ENCODE measurements around the gene SMIM14. TPM values are rescaled to one million over a fixed set of nuclear protein-coding genes. Genes with fewer than 3 reads are reported as not detected.

The SMIM14 gene
- total and polyA plus RNA-seq, 4 donors, result 28.5 to 72.1 (median 56.3) TPM

GRCh38 chr4:39637221-39637585, 1.5 kb downstream of the SMIM14 start:
- Histone ChIP-seq H3K27me3 (ENCODE audit: control insufficient read depth in 1 of 2, insufficient read depth in 2 of 2, low read length in 1 of 2) (no peaks in the 10 kb centered on the region), H3K4me3 (ENCODE audit: low read length in 2 of 2) (peak overlapping the region; percentile 82 to 92), H3K9me3 (ENCODE audit: control insufficient read depth, low read length) (no peaks in the 10 kb centered on the region), H3K4me1 (ENCODE audit: control insufficient read depth in 1 of 2, insufficient read depth in 2 of 2, low read length in 2 of 2) (no peaks in the 10 kb centered on the region), H3K36me3 (ENCODE audit: control insufficient read depth in 1 of 2, insufficient read depth in 2 of 2, low read length in 1 of 2) (no peaks in the 10 kb centered on the region), H3K27ac (ENCODE audit: low read depth in 1 of 2, low read length in 2 of 2) (peak overlapping the region in 1 of 2 donors; percentile 66)
- intact Hi-C loops (cut with DNase I), result no loop called here
- ATAC-seq (ENCODE audit: low FRiP score), result no peak
- 0 to 1% methylated on average over 6 of the region's 6 CpGs for WGBS, 2 donors
- DNase-seq, result no peak

DNA sequence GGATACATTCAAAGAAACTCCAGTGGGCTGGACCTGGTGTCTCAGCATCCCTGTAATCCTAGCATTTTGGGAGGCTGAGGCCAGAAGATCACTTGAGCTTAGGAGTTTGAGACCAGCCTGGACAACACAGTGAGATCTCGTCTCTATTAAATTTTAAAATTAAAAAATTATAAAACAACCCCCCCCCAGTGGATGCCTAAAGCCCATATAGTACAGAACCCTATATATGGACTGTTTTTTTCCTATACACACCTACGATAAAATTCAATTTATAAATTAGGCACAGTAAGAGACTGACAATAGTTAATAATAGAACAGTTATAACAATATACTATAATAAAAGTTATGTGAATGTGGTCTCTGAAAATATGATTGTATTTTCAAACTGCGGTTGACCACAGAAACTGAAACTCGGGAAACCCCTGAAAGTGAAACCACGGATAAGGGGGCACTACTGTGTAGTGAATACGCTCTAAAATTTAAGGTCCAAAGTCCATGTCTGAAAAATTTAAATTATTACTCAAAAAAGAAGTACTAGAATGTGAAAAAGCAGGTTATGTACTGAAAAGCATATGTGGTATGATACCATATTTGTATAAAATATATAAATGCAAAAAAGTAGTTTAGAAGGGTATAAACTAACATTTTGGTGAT, 2.0 kb downstream of the SMIM14 start:
- 0 to 5% methylated on average over 6 of the region's 6 CpGs for whole genome bisulfite sequencing, 2 donors
- H3K4me1 ChIP-seq (ENCODE audit: control insufficient read depth in 1 of 2, insufficient read depth in 2 of 2, low read length in 2 of 2), result no peaks in the 10 kb centered on the region
- H3K36me3 ChIP-seq (ENCODE audit: control insufficient read depth in 1 of 2, insufficient read depth in 2 of 2, low read length in 1 of 2), result no peaks in the 10 kb centered on the region
- H3K4me3 ChIP-seq (ENCODE audit: low read length in 2 of 2), result peak overlapping the region; percentile 11 to 46
- no peak overlapping the region for H3K27ac ChIP-seq (ENCODE audit: low read depth in 1 of 2, low read length in 2 of 2)
- DNase-seq (no peak), ATAC-seq (ENCODE audit: low FRiP score) (no peak)
- H3K27me3 ChIP-seq (ENCODE audit: control insufficient read depth in 1 of 2, insufficient read depth in 2 of 2, low read length in 1 of 2), result no peaks in the 10 kb centered on the region
- intact Hi-C loops (cut with DNase I), result no loop called here
- H3K9me3 ChIP-seq (ENCODE audit: control insufficient read depth, low read length), result no peaks in the 10 kb centered on the region

DNA sequence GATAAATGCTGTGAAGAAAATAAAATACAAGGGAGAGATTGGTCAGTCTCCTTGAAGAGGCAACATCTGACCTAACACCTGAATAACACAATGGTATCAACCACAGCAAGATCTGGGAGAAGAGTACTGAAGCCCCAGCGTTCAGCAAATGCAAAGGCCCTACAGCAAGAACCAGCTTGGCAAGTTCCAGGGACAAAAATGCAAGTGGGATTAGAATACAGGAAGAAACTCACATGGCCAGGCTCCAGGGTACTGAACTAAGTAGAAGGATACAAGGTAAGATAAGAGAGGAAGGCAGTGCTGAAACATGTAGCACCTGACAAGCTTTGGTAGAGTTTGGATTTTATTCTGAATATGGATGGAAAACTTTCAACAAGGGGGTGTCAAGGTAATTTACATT, 3.6 kb downstream of the SMIM14 start:
- no peaks in the 10 kb centered on the region for H3K36me3 ChIP-seq (ENCODE audit: control insufficient read depth in 1 of 2, insufficient read depth in 2 of 2, low read length in 1 of 2)
- H3K4me3 ChIP-seq (ENCODE audit: low read length in 2 of 2), result no peak overlapping the region
- H3K27ac ChIP-seq (ENCODE audit: low read depth in 1 of 2, low read length in 2 of 2), result no peak overlapping the region
- DNase-seq, result no peak
- no peaks in the 10 kb centered on the region for H3K9me3 ChIP-seq (ENCODE audit: control insufficient read depth, low read length)
- ATAC-seq (ENCODE audit: low FRiP score), result no peak
- 35 to 45% methylated on average over 1 of the region's 1 CpG for WGBS, 2 donors
- no peaks in the 10 kb centered on the region for H3K4me1 ChIP-seq (ENCODE audit: control insufficient read depth in 1 of 2, insufficient read depth in 2 of 2, low read length in 2 of 2)
- intact Hi-C loops (cut with DNase I), result no loop called here
- no peaks in the 10 kb centered on the region for H3K27me3 ChIP-seq (ENCODE audit: control insufficient read depth in 1 of 2, insufficient read depth in 2 of 2, low read length in 1 of 2)

DNA sequence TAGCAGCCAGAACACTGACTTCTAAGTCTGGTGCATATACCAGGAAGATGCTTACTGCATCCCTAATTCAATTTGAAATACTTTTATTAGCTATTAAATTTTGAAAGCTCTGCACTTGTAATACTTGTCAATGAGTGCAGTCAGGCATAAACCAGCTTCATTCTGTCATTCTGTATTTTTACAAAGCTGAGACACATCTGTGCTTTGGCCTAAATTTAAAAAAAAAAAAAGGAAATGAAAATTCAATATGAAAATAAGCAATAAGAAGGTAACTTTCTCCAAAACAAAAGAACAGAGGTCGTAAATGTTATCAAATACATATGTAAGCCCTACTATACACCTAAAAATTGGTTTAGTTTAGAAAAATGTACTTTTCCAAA, 7.0 kb downstream of the SMIM14 start:
- no peak for DNase-seq
- H3K36me3 ChIP-seq (ENCODE audit: control insufficient read depth in 1 of 2, insufficient read depth in 2 of 2, low read length in 1 of 2), result no peaks in the 10 kb centered on the region
- H3K4me1 ChIP-seq (ENCODE audit: control insufficient read depth in 1 of 2, insufficient read depth in 2 of 2, low read length in 2 of 2), result no peaks in the 10 kb centered on the region
- no peaks in the 10 kb centered on the region for H3K27me3 ChIP-seq (ENCODE audit: control insufficient read depth in 1 of 2, insufficient read depth in 2 of 2, low read length in 1 of 2)
- 92 to 97% methylated on average over 1 of the region's 1 CpG for WGBS, 2 donors
- ATAC-seq (ENCODE audit: low FRiP score), result no peak
- no peak overlapping the region for H3K4me3 ChIP-seq (ENCODE audit: low read length in 2 of 2)
- no peak overlapping the region for H3K27ac ChIP-seq (ENCODE audit: low read depth in 1 of 2, low read length in 2 of 2)
- H3K9me3 ChIP-seq (ENCODE audit: control insufficient read depth, low read length), result no peaks in the 10 kb centered on the region
- intact Hi-C loops (cut with DNase I), result no loop called here

DNA sequence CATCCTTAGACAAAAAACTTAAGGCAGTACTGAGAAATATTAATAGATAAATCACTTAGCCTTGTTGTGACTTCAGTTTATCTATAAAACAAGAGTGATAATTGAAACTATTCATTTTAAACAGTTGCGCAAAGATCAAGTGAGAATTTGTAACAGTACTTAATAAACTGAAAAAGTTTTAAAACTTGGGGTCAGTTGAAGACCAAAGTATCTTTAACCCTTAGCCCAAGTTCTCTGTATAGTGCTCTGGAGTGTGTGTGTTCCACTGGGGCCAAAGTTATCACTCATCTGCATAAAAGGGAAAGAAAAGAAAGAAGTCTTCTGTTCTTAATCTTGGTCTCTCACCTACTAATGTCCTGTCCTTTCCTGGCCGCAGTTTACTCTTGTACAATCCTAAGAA, 11.3 kb downstream of the SMIM14 start:
- Histone ChIP-seq H3K36me3 (ENCODE audit: control insufficient read depth in 1 of 2, insufficient read depth in 2 of 2, low read length in 1 of 2) (peaks cover 0 to 6% of the 10 kb centered on the region in 2 donors), H3K9me3 (ENCODE audit: control insufficient read depth, low read length) (no peaks in the 10 kb centered on the region), H3K4me3 (ENCODE audit: low read length in 2 of 2) (no peak overlapping the region), H3K27me3 (ENCODE audit: control insufficient read depth in 1 of 2, insufficient read depth in 2 of 2, low read length in 1 of 2) (no peaks in the 10 kb centered on the region), H3K4me1 (ENCODE audit: control insufficient read depth in 1 of 2, insufficient read depth in 2 of 2, low read length in 2 of 2) (no peaks in the 10 kb centered on the region), H3K27ac (ENCODE audit: low read depth in 1 of 2, low read length in 2 of 2) (no peak overlapping the region)
- intact Hi-C loops (cut with DNase I), result no loop called here
- no peak for DNase-seq
- ATAC-seq (ENCODE audit: low FRiP score), result no peak
- WGBS, 2 donors, result 98% methylated on average over 2 of the region's 2 CpGs

GRCh38 chr4:39626913-39627312, 11.8 kb downstream of the SMIM14 start:
- WGBS, 2 donors, result 82 to 96% methylated on average over 1 of the region's 1 CpG
- no peak for ATAC-seq (ENCODE audit: low FRiP score)
- intact Hi-C loops (cut with DNase I), result no loop called here

DNA sequence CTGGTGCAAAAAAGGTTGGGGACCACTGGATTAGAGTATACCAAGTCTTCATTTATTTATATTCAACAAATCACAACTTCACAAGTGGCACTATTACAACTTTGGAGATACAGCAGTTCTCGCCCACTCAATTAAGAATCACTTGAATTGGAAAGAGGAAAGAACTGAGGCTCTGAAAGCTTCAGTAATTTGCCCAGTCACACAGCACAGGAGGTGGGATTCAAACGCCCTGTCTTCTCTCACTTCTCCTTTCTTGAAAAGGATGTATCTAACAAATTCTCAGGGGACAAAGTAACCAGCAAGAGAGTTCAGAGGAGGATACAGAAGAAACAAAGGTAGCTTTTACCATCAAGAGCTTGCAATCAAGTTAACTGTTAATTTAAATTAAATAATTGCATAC, 12.4 kb downstream of the SMIM14 start:
- no peak for ATAC-seq (ENCODE audit: low FRiP score)
- intact Hi-C loops (cut with DNase I), result no loop called here
- WGBS, 2 donors, result 81 to 82% methylated on average over 2 of the region's 2 CpGs

More at GRCh38 chr4:39626913-39627312, 11.8 kb downstream of the SMIM14 start:
- no peak for DNase-seq
- no peaks in the 10 kb centered on the region for H3K27me3 ChIP-seq (ENCODE audit: control insufficient read depth in 1 of 2, insufficient read depth in 2 of 2, low read length in 1 of 2)
- peaks cover 0 to 6% of the 10 kb centered on the region in 2 donors for H3K36me3 ChIP-seq (ENCODE audit: control insufficient read depth in 1 of 2, insufficient read depth in 2 of 2, low read length in 1 of 2)
- H3K27ac ChIP-seq (ENCODE audit: low read depth in 1 of 2, low read length in 2 of 2), result no peak overlapping the region
- no peaks in the 10 kb centered on the region for H3K9me3 ChIP-seq (ENCODE audit: control insufficient read depth, low read length)
- no peaks in the 10 kb centered on the region for H3K4me1 ChIP-seq (ENCODE audit: control insufficient read depth in 1 of 2, insufficient read depth in 2 of 2, low read length in 2 of 2)
- no peak overlapping the region for H3K4me3 ChIP-seq (ENCODE audit: low read length in 2 of 2)

GRCh38 chr4:39621582-39621981, 17.1 kb downstream of the SMIM14 start:
- H3K4me1 ChIP-seq (ENCODE audit: control insufficient read depth in 1 of 2, insufficient read depth in 2 of 2, low read length in 2 of 2), result no peaks in the 10 kb centered on the region
- 35 to 37% methylated on average over 9 of the region's 9 CpGs for WGBS, 2 donors
- peak overlapping the region in 1 of 2 donors; percentile 10 for H3K27ac ChIP-seq (ENCODE audit: low read depth in 1 of 2, low read length in 2 of 2)
- DNase-seq (peak in 1 of 2 donors; percentile 77), ATAC-seq (ENCODE audit: low FRiP score) (peak; percentile 85)
- H3K9me3 ChIP-seq (ENCODE audit: control insufficient read depth, low read length), result no peaks in the 10 kb centered on the region
- intact Hi-C loops (cut with DNase I), result loop anchor here in 1 of 2 donors (5.0 kb wide), 1 partner anchor 94 kb away; the partner anchor contains the start of gene UGDH
- H3K4me3 ChIP-seq (ENCODE audit: low read length in 2 of 2), result no peak overlapping the region
- H3K36me3 ChIP-seq (ENCODE audit: control insufficient read depth in 1 of 2, insufficient read depth in 2 of 2, low read length in 1 of 2), result peaks cover 0 to 6% of the 10 kb centered on the region in 2 donors
- H3K27me3 ChIP-seq (ENCODE audit: control insufficient read depth in 1 of 2, insufficient read depth in 2 of 2, low read length in 1 of 2), result no peaks in the 10 kb centered on the region

More for the DNA sequence above, 12.4 kb downstream of the SMIM14 start:
- H3K9me3 ChIP-seq (ENCODE audit: control insufficient read depth, low read length), result no peaks in the 10 kb centered on the region
- DNase-seq, result no peak
- H3K36me3 ChIP-seq (ENCODE audit: control insufficient read depth in 1 of 2, insufficient read depth in 2 of 2, low read length in 1 of 2), result peaks cover 0 to 6% of the 10 kb centered on the region in 2 donors
- H3K4me3 ChIP-seq (ENCODE audit: low read length in 2 of 2), result no peak overlapping the region
- no peak overlapping the region for H3K27ac ChIP-seq (ENCODE audit: low read depth in 1 of 2, low read length in 2 of 2)
- H3K4me1 ChIP-seq (ENCODE audit: control insufficient read depth in 1 of 2, insufficient read depth in 2 of 2, low read length in 2 of 2), result no peaks in the 10 kb centered on the region
- H3K27me3 ChIP-seq (ENCODE audit: control insufficient read depth in 1 of 2, insufficient read depth in 2 of 2, low read length in 1 of 2), result no peaks in the 10 kb centered on the region
